HG03045 (cell line): ENCODE data around the gene C14orf132.
"Not testable (repeated sequence)": the region's sequence is repeated elsewhere in the genome, so short reads cannot be mapped to it uniquely, and the experiment has no call there.

ENCODE experiments used
- ATAC-seq: cut with Tn5 transposase; IDR thresholded peaks from one replicate; pipeline ENCODE4 v1.9.1; 2021; ENCODE audit warnings: mild to moderate bottlenecking, moderate library complexity; ENCODE audit not compliant: unreplicated experiment

Gene C14orf132

DNA sequence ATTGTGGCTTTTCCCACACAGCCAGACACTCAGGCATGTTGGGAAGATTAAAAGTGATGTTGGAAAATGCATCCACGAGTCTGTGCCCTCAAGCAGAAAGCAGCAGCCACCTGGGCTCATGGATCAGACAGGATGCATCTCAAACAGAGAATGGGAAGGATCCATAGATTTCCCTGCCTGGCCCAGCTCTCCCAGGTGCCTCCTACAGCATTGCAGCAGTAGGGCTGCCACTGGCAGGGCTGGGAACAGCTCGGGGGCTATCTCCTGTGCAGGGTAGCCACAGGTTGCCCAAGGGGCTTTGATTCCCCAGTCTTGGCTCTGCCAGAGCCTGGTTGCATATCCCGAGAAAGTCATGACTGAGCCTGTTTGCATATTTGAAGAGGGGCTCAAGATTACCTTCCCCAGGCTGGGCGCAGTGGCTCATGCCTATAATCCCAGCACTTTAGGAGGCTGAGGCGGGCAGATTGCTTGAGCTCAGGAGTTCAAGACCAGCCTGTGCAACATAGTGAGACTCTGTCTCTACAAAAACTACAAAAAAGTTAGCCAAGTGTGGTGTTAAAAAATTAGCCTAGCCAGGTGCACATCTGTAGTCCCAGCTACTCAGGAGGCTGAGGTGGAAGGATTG lies 19.5 kb downstream of the C14orf132 start:
- ATAC-seq, result no peak

DNA sequence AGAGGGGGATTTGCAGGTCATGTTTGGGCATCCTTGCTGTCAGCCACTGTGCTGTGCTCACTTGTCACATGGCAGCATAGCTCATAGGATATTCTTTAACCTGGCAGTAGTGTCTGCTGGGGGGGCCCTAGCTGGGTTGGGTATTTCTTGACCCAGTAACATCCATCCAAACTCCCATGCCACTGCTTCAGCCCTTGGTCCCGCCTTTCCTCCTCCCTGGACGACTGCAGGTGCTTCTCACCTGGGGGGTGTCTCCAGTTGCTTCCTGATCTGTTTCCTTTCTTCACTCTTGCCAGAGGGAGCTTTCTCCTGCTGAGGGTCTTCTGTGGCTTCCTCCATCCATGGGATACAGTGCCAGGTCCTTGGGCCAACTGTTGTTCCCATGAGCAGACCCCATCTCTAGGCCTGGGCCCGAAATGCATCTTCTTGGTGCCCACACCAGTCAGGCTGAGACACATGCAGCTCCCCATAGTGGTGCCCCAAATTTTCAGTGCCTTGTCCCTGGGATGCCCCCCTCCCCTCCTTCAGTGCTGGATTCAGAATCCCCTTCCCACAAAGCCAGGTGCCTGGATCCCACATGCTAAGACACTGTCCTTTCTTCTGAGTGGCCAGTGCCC lies 20.5 kb downstream of the C14orf132 start:
- no peak for ATAC-seq

DNA sequence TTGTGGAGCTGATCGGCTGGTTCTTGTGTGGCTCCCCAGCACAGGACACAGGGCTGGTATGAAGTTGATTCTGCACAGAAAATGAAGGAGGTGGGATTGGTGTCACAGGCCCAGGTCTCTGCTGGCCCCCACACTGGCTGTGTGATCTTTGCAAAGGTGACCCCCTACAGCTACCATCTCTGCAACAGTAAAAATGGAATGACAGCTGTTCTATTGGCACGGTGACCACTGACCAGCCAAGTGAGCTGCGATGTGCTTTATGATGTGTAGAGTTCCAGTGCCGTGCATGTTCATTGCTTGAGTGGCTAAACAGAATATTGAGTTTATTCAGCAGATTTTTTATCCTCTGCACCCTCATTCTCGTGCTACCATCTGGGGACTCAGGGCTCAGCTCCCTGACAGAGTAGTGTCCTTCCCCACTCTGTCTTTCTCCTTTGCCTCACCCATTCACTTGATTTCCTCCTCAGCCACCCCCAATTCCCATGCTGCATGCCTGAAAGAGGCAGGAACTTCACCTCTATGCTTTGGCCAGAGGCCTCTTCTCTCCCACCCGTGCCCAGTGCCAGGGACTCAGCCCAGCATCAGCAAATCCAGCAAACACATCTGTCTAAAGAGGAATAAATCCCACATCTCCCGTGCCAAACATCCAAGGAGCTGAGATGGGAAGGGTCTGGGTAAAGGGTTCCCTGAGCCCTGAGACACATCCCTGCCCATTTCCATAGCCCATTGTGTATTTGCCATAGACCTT lies 21.2 kb downstream of the C14orf132 start:
- ATAC-seq, result no peak

DNA sequence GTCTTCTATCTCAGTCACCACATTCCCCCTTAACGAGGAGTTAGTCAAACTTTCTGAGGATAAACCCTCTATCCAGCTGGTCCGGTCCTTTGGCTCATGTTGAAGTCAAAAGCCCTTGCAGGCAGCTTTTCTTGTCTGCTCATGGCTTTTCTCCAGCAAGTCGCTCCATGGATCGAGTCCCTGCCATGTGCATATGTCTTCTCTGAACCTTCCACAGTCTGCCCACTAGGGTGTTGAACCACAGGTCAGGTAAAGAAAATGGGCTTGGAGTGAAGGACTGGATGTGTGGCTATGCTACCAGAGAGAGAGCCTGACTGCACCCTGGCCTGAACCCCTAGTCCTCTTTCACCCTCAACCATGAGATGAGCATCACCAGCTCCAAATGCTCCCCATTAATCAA lies 22.8 kb downstream of the C14orf132 start:
- no peak for ATAC-seq

DNA sequence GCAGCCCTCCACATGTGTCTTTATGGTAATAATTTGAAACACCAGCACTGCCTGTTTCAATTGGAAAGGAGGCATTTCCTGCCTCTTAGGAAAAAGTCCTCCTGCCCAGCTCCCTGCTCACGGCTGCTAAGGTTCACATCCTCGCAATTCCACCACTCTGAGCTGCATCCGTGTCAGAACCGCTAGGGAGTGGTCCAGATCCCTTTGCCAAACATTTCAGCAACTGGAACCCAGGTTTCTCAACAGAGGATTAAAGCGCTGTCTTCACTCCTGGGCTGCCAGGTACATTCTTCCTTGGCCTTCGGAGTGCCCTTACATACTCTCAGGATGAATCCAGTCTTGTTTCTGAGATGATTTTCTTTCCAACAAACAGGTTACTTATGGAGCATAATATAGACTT lies 23.3 kb downstream of the C14orf132 start:
- no peak for ATAC-seq

DNA sequence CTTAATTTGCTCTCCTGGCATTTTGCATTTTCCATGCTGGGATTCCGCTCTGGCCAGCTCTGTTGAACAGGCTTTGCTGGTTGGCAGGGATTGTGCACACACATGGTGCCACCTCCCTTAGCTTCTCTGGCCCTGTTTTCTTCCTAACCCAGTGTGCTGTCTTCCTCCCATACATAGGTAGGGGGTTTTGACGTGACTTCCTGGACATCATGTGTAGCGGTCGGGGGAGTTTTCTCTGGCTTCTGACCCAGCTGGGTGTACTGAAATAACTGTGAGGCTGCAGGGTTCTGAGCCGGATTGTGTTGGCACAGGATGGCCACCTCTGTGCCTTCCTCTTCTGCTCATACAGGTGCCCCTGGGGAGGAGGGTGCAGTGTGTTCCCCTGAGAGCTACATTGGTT lies 25.7 kb downstream of the C14orf132 start:
- no peak for ATAC-seq

DNA sequence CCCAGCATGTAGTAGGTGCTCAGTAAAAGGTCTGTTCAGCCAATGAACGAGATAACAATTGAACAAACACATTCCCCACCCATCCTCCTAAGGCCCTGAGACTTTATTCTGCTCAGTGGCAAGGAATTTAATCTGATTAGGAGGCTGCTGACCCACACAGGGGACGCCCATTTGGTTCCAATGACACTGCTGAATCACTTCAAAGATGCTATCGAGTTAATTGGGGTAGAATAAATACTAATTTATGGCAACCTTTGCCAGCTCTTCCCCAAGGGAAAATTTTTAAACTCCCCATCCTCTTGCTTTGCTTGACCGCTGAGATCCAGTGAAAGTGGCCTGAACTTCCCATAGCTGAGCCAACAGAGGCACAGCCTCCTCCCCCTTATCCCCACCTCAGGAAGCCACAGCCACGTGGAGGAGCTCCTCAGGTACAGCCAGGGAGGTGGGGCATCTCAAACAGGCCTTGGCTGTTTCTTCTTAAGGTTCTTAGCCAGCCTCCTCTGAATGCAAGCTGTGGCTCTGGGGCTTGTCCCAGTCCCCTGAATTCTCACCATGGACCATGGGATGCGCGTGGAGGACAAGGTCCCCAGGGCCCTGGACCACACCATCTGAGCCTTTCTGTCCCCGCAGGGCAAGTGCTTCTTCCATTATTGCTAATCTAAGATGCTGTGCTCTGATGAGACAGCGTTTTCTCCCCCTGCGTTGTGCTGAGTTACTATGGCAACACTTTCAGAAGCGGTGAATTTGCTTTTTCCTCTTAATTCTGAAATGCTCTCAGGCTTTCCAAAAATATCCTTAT lies 26.7 kb downstream of the C14orf132 start:
- no peak for ATAC-seq

DNA sequence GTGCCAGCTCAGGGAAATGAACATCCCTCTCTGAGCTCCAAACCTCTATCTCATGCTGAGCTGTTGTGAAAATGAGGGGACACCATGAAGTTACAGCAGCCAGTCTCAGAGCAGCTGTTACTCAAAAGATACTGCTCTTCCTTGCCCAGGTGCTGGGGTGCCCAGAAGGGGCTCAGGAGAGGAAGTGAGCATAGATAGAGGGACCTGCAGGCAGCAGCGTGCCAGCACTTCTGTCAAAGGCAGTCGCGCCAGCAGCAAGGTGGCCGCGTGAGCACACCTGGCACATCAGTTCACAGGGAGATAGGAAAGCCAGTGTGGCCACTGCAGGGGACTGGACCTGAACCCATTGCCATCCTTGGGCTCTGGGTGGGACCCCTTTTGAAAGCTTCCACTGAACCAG lies 27.8 kb downstream of the C14orf132 start:
- ATAC-seq, result no peak

DNA sequence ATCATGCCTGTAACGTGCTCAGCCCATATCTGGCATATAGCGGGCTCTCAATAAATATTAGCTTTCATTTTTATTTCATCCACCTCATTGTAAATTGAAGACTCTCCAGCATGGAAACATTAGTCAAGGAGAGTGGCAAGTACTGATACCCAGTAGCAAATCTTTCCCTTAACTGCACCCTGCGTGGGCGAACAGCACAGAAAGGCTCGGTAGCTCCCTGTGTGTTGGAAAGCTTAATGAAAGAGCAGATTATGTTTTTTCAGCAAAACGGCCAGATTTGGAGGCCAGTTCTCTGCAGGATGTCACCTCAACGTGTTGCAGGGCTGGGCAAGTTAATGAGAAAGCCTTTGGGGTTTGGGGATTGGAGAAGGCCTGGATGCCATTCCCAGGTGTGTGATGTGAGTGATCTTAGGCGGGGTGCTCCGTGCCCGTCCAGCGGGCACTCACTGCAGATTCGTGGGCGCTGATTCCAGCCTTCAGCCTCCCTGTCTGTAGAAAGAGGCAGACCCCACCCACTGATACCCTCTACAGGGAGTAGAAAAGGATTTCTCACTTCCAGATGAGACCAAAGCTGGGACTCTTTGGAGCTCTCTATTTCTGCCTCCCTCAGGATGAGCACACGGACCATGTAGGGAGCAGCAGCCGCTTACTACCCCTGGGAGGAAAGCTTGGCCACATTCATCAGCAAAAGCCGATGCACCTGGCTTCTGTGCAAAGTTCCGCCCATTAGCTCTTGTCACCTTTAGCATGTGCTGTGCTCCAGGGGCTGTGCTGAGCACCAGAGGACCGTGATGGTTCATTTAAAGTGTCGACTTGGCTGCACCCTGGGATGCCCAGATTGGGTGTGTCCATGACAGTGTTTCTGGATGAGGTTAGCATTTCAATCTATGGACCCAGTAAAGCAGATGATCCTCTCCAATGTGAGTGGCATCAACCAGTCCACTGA lies 29.1 kb downstream of the C14orf132 start:
- ATAC-seq, result no peak

DNA sequence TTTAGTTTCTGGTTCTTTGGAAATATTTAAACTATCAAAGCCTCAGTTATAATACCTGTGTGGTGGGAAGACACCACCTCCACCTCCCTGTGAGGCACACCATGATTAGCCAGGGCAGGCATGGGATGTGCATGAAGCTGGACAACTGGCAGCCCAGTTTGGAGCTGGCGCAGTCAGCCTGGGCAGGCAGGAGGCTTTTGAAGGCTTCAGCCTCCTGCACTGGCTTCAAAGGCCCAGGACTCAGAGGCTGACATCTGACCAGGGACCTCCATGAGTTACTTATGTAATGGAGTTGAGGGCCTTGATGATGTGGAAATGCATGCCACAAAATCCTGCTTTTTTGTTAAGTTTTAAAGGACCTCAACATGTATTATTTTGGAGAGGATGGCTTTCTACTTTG lies 30.3 kb downstream of the C14orf132 start:
- no peak for ATAC-seq

DNA sequence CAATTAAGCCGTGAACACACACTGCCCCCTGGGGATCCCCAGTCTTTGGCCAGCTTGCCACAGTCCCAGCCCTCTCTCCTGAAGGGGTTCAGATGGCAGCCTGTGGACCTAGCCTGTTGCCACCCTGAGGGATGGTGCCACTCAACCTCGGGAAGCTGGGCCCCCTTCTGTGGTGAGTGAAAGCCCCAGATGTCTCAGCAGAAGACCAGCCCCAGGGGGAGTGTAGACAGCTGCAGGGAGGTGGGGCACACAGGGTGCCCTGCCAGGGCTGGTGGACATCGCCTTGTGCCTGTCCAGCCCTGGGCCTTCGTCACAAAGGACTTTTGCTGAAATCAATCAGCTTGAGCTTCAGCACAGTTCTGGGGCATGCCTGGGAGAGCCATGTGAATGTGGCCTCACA lies 32.4 kb downstream of the C14orf132 start:
- ATAC-seq, result no peak

DNA sequence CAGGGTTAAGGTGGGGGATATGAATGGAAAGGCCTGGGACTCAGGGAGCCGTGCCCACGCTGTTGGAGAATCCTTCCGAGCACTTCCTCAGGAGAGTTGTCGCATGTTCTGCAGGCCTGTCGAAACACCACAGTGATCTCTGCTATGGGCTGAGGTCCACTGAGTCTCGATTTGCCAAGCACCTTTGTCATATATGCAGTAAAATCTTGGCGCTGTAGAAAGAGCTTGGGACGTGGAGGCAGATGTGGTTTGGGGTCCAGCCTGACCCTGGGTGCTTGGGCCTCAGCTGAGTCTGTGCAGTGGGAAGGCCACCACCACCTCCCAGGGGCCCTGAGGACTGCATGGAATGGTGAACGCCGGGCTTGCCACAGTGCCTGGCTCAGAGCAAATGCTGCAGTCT lies 32.9 kb downstream of the C14orf132 start:
- ATAC-seq, result no peak

DNA sequence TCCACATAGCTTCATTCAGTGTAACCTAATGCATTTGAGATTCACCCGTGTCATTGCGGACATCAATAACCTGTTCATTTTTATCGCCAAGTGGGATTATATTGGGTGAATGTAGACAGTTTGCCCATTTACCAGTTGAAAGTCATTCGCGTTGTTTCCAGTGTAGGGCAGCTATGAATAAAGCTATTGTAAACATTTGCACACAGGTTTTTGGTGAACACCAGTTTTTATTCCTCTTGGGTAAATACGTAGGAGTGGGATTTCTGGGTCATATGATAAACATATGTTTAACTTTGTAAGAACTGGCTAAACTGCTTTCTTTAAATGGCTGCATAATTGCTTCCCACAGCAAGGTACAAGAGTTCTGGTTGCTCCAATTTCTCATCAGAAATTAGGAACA lies 33.6 kb downstream of the C14orf132 start:
- ATAC-seq, result no peak

DNA sequence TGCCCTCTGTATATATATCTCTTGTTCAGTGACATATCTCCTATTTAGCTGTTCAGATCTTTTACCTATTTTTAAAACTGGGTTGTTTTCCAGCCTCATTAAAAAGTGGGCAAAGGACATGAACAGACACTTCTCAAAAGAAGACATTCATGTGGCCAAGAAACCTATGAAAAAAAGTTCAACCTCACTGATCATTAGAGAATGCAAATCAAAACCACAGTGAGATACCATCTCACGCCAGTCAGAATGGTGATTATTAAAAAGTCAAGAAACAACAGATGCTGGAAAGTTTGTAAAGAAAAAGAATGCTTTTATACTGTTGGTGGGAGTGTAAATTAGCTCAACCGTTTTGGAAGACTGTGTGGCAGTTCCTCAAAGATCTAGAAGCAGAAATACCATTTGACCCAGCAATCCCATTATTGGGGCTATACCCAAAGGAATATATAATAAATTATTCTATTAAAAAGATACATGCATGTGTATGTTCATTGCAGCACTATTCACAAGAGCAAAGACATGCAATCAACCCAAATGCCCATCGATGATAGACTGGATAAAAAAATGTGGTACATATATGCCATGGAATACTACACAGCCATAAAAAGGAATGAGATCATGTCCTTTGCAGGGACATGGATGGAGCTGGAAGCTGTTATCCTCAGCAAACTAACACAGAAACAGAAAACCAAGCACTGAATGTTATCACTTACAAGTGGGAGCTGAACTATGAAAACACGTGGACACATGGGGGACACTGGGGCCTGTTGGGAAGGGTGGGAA lies 34.3 kb downstream of the C14orf132 start:
- not testable (repeated sequence) for ATAC-seq

DNA sequence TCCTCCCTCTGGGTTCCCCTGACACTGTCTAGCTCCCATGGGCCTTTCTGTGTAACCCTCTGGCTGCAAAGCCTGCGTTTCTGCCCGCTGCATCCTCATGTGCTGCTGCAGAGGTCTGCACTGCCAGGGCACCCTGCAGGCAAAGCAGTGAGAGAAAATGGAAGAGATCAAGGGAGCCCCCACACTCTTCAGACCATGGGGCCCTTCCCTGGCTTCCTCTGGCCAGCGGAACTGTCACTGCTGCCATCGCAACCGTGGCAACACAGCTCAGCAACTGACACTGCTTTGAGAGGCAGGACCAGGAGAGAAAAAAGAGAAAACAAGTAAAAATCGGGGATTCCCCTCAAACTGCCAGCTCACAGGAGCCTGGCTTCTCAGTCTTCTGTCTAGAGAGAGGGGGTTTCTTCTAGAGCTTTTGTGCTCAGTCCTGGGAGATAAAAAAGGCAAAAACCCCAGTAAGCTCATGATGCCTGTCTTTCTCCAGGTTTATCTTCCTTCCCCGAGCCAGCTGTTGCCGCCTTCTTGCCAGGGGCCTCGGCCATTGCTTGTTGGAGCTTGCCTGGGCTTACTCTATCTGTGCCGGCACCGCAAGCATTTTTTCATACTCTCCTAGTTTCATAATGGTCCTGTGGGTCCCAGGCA lies 38.9 kb downstream of the C14orf132 start:
- ATAC-seq, result no peak

DNA sequence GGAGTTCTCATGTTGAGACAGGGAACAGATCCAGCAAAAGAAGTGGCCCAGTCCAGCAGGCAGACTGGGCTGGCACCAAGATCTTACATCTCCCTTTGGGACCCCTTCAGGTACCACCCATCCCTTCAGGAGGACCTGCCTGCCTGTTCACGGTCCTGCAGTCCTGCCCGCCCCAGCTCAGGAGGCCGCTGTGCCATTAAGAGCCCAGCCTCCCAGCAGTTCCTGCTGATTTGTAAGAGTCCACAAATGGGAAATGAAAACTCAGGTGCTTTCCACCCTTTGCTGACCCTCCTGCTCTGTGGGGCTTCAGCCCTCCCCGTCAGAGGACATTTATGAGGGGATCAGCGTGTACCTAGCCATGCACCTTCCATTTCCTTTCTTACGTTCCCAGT lies 39.5 kb downstream of the C14orf132 start:
- no peak for ATAC-seq

DNA sequence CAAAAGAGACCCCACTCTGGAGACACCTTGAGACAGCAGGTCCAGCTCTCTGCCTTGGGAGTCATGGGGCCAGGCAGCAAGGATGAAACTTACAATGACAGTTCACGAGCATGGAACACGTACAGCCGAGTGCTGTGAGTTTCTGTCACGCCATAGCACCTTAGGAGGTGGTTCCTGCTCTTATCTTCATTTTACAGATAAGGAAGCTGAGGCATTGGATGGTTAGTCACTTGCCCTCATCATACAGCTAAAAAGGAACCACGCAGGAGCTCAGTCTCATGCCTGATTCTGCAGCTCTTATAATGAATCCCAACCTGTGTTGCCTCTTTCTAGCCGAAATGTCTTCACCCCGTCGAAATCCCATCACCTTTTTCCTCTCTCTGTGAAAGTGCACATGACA lies 39.9 kb downstream of the C14orf132 start:
- no peak for ATAC-seq

DNA sequence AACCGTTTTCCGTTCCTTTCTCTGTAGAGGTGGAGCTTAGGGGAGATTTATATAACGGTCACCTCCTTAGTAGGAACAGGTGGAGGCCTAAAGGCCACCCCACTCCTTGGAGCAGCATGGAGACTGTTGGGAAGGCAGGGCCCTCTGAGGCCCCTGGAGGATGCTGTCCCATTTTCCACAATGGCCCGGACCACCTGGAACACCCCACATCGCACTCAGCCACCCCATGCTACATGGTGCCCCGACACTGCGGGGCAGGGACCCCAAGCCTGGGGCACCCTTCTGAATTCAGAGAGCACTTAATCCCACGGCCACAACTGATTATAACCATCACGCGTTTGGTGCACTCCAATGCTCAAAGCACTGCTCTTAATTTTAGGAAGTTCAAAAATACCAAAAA lies 41.4 kb downstream of the C14orf132 start:
- no peak for ATAC-seq

DNA sequence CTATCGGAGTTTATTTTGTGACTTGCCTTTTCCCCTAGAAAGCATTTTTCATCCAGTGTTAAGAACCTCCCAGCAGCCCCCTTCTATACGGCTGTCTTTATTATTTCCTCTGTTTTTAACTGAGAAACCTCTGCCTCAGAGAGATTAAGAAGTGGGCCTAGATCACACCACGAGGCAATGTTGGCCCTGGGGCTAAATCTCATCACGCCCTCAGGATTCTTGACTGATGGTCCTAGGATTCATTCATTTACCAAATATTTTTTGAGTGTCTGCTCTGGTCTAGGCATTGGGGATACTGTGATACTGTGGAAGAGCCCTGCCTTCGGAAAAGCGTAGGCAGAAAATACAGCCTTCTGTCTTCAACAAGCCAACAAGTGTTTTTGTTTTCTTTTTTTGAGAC lies 42.1 kb downstream of the C14orf132 start:
- no peak for ATAC-seq
